Parathyroid adenoma (tissue), 2 donors: Measurements from ENCODE around the gene APOBEC2.

Source experiments
- H2AFZ ChIP-seq: fragments of 300-600 bp; sonication (generic); one replicate; pipeline ENCODE4 v1.7.0; 2017; ENCODE audit warnings: antibody characterized with exemption, mild to moderate bottlenecking
- H3K27ac ChIP-seq: fragments of 300-600 bp; sonication (generic); one replicate; pipeline ENCODE4 v1.7.0; 2017
- H3K27me3 ChIP-seq: fragments of 300-600 bp; sonication (generic); one replicate; pipeline ENCODE4 v1.7.0; 2017; ENCODE audit warnings: low read length; ENCODE audit not compliant: control insufficient read depth, insufficient read depth
- H3K36me3 ChIP-seq: fragments of 300-600 bp; sonication (generic); one replicate; pipeline ENCODE4 v1.7.0; 2017; ENCODE audit warnings: low read length; ENCODE audit not compliant: control insufficient read depth, insufficient read depth
- H3K4me1 ChIP-seq: fragments of 300-600 bp; sonication (generic); one replicate; pipeline ENCODE4 v1.7.0; 2017; ENCODE audit warnings: control low read depth
- H3K4me2 ChIP-seq: fragments of 300-600 bp; sonication (generic); one replicate; pipeline ENCODE4 v1.7.0; 2017; ENCODE audit warnings: low read length
- H3K4me3 ChIP-seq: fragments of 300-600 bp; sonication (generic); one replicate; pipeline ENCODE4 v1.7.0; 2017; ENCODE audit warnings: low read depth, low read length
- H3K79me2 ChIP-seq: fragments of 300-600 bp; sonication (generic); one replicate; pipeline ENCODE4 v1.7.0; 2017; ENCODE audit warnings: control low read depth
- H3K9ac ChIP-seq: fragments of 300-600 bp; sonication (generic); one replicate; pipeline ENCODE4 v1.7.0; 2017; ENCODE audit warnings: mild to moderate bottlenecking
- H3K9me3 ChIP-seq: fragments of 300-600 bp; sonication (generic); one replicate; pipeline ENCODE4 v1.7.0; 2017; ENCODE audit warnings: low read length; ENCODE audit not compliant: control insufficient read depth
- TF ChIP-seq, protein P1 (sequence below): fragments of 300-600 bp; sonication (generic); IDR thresholded peaks from one replicate; pipeline ENCODE4 v1.7.0; 2017; ENCODE audit warnings: antibody characterized with exemption, mild to moderate bottlenecking
- donor health status: primary hyperparathyroidism.

The APOBEC2 gene

DNA sequence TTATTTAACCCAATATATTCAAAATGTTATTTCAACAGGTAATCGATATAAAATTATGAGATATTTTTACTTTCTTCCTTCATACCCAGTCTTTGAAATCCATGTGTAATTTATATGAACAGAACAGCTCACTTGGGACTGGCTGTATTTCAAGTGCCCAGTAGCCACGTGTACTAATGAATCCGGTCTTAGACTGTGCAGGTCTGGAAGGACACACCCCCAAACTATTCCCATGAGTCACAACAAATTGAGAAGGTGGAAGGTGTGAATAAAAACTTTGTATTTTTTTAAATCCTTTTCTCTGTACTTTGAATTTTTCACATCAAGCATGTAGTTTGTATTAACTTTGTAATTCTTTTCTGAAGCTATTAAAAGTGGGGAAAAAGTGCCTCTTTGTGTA is 16.8 kb upstream of the APOBEC2 start:
- Histone ChIP-seq H3K4me3 (no peak overlapping the region), H3K4me2 (no peak overlapping the region), H3K9ac (no peak overlapping the region), H3K79me2 (no peaks in the 10 kb centered on the region), H2AFZ (no peak overlapping the region), H3K36me3 (no peaks in the 10 kb centered on the region), H3K27ac (no peak overlapping the region), H3K9me3 (no peaks in the 10 kb centered on the region), H3K4me1 (no peaks in the 10 kb centered on the region), H3K27me3 (no peaks in the 10 kb centered on the region)
- TF ChIP-seq, protein P1, sequence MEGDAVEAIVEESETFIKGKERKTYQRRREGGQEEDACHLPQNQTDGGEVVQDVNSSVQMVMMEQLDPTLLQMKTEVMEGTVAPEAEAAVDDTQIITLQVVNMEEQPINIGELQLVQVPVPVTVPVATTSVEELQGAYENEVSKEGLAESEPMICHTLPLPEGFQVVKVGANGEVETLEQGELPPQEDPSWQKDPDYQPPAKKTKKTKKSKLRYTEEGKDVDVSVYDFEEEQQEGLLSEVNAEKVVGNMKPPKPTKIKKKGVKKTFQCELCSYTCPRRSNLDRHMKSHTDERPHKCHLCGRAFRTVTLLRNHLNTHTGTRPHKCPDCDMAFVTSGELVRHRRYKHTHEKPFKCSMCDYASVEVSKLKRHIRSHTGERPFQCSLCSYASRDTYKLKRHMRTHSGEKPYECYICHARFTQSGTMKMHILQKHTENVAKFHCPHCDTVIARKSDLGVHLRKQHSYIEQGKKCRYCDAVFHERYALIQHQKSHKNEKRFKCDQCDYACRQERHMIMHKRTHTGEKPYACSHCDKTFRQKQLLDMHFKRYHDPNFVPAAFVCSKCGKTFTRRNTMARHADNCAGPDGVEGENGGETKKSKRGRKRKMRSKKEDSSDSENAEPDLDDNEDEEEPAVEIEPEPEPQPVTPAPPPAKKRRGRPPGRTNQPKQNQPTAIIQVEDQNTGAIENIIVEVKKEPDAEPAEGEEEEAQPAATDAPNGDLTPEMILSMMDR = no peak

DNA sequence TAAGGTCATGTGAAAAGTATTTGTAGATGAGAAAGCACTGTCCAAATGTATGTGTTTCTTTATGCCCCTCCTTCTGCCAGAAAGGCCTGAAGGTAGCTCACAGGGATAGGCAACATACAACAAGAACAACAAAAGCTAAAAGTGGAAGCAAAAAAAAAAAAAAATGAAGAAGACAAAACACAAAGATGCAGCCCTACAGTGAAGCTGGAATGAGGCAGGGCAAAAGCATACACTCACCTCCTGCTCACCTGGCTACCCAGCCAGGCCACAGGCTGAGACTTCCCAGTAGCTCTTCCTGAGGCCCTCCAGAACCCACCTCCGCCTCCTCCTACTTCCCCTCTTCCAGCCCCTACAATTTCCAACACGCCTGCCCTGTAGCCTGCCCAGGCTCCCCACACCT is 16.4 kb upstream of the APOBEC2 start:
- TF ChIP-seq, protein P1 = no peak
- H3K9ac ChIP-seq = no peak overlapping the region
- H3K9me3 ChIP-seq = no peaks in the 10 kb centered on the region
- no peaks in the 10 kb centered on the region for H3K4me1 ChIP-seq
- no peak overlapping the region for H2AFZ ChIP-seq
- H3K27ac ChIP-seq = no peak overlapping the region
- no peaks in the 10 kb centered on the region for H3K27me3 ChIP-seq
- no peak overlapping the region for H3K4me3 ChIP-seq
- no peaks in the 10 kb centered on the region for H3K36me3 ChIP-seq
- no peak overlapping the region for H3K4me2 ChIP-seq
- no peaks in the 10 kb centered on the region for H3K79me2 ChIP-seq

DNA sequence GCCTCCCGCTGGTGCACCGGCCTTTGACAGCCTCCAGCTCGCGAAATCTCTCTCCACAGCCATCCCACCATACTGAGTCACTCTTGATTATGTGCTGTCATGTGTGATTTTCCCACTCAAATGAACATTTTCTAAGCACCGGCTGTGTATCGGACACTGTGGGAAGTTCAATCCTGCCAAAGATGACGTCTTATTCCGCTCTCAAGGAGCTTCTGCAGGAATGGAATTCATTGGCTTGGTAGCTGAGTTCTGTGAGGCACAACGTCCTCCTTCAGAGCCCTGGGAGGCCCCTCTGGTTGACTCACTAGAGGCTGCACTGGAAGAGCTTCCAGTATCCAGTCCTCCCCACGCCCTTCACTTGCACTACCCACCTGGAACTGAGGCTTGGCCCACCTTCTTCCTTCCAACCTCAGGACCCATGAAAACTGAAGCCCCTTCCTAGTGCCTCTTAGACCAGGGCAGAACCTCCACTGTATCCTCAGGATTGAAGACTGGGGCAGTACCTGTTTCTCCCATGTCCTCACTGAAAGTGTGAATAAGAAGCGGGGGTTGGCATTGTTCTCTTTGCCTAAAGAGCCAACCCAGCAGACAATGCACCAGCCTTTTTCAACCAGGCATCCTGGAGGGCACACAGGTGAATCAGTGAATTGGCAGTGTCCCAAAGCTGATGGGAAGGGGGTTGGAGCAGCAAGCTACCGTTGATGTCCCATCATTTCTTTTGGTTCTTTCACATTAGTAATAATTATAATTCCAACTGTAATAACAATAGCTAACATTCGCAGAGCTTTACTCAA is 15.7 kb upstream of the APOBEC2 start:
- Histone ChIP-seq H2AFZ (no peak overlapping the region), H3K27ac (no peak overlapping the region), H3K4me2 (no peak overlapping the region), H3K9ac (no peak overlapping the region), H3K4me1 (no peaks in the 10 kb centered on the region), H3K9me3 (no peaks in the 10 kb centered on the region), H3K4me3 (no peak overlapping the region), H3K27me3 (no peaks in the 10 kb centered on the region), H3K36me3 (no peaks in the 10 kb centered on the region), H3K79me2 (no peaks in the 10 kb centered on the region)
- TF ChIP-seq, protein P1 = no peak

DNA sequence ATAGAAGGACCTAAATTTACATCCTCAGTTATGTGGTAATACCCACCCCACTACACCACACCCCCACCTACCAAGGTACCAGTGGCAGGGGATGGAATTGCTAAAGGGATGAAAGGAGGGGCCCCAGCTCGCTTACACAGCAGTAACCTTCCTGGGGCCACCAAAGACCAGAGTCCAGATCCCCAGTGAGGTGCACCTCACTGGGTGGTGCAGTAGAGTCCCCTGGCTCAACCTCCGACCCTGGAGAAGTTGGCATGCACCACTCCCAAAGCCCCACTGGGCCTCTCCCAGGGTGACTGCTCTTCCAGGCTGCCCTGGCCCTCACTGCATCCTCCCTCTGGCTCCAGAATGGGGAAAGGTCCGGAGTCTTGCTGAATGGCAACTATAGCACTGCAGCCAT is 14.8 kb upstream of the APOBEC2 start:
- Histone ChIP-seq H3K27me3 (no peaks in the 10 kb centered on the region), H3K4me1 (no peaks in the 10 kb centered on the region), H3K9me3 (no peaks in the 10 kb centered on the region), H3K4me3 (no peak overlapping the region), H3K9ac (no peak overlapping the region), H3K4me2 (no peak overlapping the region), H3K27ac (no peak overlapping the region), H3K79me2 (no peaks in the 10 kb centered on the region), H3K36me3 (no peaks in the 10 kb centered on the region), H2AFZ (no peak overlapping the region)
- TF ChIP-seq, protein P1 = no peak
